GM18951 (cell line): ENCODE results near the gene ZNF326.

Experiments
- POLR2A ChIP-seq: IDR thresholded peaks from 4 replicates; pipeline ENCODE4 v1.6.1; 2011; ENCODE audit warnings: mild to moderate bottlenecking; ENCODE audit not compliant: insufficient read length, insufficient read depth; ENCODE audit errors: extremely low read depth
- in situ Hi-C: fragments of 300-500 bp; cut with MboI; formaldehyde crosslinking; loops from one replicate; pipeline ENCODE4 v1.12.0; 2022; ENCODE audit warnings: low sequenced_read_pairs, mixed read lengths, inconsistent platforms; ENCODE audit not compliant: unreplicated experiment

ZNF326 gene

DNA sequence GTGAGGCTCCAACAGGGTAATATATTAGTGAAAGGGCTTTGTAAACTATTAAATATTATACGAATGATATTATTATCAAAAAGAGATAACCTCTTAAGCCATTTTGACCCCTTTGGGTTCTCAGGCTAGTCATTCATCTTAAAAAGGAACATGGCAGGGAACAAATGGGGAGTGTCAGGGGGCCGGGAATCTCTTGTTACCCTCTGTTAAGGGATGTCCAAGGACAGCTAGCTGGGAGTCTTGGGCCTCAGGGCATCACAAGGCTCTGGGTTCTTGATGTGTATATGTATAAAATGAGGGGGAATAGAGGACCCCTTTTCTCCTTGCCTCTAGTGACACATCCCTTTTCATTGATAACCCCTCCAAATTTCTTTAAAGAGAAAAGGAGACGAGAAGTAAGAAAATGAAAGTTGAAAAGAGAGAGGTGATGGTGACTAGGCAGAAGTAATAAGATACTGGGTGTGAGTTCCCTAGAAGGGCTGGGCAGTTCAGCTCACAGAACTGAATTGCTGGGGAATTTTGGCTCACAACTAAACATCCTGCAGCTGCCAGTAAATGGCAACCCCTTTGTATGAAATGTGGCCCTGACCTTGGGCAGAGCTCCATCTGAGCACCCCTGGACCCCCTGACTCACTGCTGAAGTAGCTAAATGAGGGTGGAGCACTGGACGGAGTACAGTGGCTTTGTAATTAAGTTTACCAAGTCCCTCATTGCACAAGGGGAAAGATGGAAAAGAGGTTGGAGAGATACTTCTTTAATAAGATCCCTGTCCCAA lies 20.0 kb upstream of the ZNF326 start:
- in situ Hi-C loops, result loop anchor here (25.0 kb wide), 1 partner anchor 338 kb away; the partner anchor contains the start of gene LRRC8C
- TF ChIP-seq POLR2A, result no peak

DNA sequence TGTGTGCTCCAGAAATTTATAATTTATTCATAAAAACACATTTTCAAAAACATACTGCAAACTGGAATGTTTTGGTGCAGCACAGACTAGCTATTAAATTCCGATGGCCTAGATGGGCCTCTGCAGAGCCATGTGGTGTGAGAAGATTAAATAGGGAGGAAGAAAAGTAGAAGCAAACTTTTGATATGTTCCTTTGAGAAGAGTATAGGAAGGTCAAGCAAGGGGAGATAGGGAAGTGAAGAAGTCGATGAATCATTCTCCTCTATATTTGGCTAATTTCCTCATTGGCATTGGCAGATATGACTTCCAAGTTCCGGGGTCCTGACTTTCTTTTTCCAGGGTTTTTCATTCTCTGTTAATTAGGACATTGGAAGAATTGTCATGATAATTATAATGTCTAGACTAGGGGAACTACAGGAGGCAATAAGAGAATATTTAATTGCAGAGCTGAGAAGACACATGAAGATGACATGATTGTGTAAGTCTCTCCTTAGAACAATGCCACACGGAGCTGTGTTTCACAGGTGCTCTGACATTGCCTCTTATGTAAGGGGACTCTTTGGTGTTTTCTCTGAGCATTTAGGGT lies 19.3 kb upstream of the ZNF326 start:
- TF ChIP-seq POLR2A, result no peak
- in situ Hi-C loops, result loop anchor here (25.0 kb wide), 1 partner anchor 338 kb away; the partner anchor contains the start of gene LRRC8C

DNA sequence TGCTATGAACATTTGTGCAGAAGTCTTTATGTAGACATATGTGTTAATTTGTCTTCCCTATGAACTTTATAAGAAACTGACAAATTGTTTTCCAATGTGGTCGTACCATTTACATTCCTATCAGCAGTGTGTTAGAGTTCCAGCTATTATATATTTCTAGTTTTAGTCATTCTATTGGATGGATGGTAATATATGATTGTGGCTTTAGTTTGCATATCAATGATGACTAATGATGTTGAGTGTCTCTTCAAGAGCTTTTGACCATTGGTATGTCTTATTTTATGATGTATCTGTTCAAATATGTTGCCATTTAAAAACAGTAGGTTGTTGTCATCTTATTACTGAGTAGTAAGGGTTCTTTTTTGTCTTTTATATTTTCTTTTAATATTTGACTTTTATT lies 16.2 kb upstream of the ZNF326 start:
- in situ Hi-C loops, result loop anchor here (25.0 kb wide), 1 partner anchor 341 kb away; the partner anchor contains the start of gene LRRC8C
- TF ChIP-seq POLR2A, result no peak

GRCh38 chr1:89980605-89981004 lies 14.3 kb upstream of the ZNF326 start:
- no peak for TF ChIP-seq POLR2A
- in situ Hi-C loops, result loop anchor here (25.0 kb wide), 1 partner anchor 343 kb away; the partner anchor contains the start of gene LRRC8C

DNA sequence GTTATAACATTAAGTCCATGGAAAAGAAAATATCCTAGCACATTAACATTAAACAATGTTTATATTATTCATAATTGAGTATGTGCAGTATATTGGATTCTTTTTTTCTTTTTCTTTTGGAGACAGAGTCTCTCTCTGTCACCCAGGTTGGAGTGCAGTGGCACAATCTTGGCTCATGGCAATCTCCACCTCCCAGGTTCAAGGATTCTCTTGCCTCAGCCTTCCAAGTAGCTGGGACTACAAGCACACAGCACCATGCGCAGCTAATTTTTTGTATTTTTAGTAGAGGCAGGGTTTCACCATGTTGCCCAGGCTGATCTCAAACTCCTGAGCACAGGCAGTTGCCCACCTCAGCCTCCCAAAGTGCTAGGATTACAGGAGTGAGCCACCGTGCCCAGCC lies 12.1 kb upstream of the ZNF326 start:
- in situ Hi-C loops, result loop anchor here (25.0 kb wide), 1 partner anchor 346 kb away; the partner anchor contains the start of gene LRRC8C

GRCh38 chr1:89984564-89985116 lies 10.3 kb upstream of the ZNF326 start:
- in situ Hi-C loops, result loop anchor here (25.0 kb wide), 1 partner anchor 347 kb away; the partner anchor contains the start of gene LRRC8C

DNA sequence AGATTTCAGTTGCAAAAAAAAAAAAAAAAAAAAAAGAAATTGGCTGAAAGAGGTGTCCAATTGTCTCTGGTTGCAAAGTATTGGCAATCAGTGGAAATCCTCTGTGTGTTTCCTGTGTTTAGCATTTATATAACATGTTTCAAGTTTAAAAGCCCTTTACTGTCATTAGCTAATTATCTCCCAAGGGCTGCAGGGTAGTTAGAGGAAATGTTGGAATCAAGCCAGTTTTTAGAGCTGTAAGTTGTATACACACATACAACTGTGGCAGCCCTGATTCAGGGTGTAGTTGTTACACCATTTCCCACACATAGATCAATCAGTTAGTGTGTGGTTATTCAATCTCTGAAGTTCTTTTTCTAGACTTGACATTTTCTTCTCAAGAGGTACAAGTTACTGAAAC lies 8.9 kb upstream of the ZNF326 start:
- TF ChIP-seq POLR2A, result no peak
- in situ Hi-C loops, result loop anchor here (25.0 kb wide), 1 partner anchor 349 kb away; the partner anchor contains the start of gene LRRC8C

DNA sequence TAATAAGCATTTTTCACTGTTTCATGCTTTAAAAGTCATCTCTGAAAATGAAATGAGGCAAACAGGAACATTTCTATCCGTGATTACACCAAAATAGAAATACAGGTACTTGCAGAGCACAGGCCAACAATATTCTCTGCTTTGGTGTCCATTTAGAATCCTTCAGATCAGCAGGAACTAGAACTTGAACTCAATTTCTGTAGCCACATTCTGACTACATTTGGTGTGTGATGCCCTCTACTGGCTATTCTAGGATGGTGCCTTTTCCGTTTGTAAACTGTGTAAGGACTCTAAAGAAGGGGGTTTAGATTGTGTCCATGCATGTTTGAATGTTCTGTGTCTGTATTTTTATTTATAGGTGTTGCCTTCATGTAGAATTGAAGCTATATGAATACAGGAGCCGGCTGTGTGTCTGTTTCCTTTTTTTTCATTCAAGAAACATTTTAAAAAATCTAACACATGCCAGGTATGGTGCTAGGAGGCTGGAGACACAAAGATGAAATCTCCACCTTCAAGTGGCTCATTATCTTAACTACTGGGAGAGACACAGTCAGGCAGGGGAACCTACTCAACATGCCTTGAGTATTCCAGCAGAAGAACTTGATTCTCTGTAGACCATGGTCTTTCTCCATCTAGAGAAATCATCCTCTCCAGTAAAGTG lies 7.6 kb upstream of the ZNF326 start:
- in situ Hi-C loops, result loop anchor here (25.0 kb wide), 1 partner anchor 350 kb away; the partner anchor contains the start of gene LRRC8C

DNA sequence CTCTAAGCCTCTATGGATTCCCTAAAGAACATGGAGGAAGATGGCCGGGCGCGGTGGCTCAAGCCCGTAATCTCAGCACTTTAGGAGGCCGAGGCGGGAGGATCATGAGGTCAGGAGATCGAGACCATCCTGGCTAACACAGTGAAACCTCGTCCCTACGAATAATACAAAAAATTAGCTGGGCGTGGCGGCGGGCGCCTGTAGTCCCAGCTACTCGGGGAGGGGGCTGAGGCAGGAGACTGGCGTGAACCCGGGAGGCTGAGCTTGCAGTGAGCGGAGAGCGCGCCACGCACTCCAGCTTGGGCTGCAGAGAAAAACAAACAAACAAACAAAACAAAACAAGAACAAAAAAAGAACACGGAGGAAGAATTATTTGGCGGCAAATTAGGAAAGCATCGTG lies 5.8 kb upstream of the ZNF326 start:
- no peak for TF ChIP-seq POLR2A
- in situ Hi-C loops, result loop anchor here (25.0 kb wide), 1 partner anchor 352 kb away; the partner anchor contains the start of gene LRRC8C

More for the DNA sequence above, 7.6 kb upstream of the ZNF326 start:
- TF ChIP-seq POLR2A, result no peak

- in situ Hi-C loops, result loop anchor here (5.0 to 25.0 kb wide), 2 partner anchors 187 to 352 kb away; partner anchors contain the start of gene LRRC8C
- no peak for TF ChIP-seq POLR2A
Measured at GRCh38 chr1:89989799-89990198, 5.1 kb upstream of the ZNF326 start.

DNA sequence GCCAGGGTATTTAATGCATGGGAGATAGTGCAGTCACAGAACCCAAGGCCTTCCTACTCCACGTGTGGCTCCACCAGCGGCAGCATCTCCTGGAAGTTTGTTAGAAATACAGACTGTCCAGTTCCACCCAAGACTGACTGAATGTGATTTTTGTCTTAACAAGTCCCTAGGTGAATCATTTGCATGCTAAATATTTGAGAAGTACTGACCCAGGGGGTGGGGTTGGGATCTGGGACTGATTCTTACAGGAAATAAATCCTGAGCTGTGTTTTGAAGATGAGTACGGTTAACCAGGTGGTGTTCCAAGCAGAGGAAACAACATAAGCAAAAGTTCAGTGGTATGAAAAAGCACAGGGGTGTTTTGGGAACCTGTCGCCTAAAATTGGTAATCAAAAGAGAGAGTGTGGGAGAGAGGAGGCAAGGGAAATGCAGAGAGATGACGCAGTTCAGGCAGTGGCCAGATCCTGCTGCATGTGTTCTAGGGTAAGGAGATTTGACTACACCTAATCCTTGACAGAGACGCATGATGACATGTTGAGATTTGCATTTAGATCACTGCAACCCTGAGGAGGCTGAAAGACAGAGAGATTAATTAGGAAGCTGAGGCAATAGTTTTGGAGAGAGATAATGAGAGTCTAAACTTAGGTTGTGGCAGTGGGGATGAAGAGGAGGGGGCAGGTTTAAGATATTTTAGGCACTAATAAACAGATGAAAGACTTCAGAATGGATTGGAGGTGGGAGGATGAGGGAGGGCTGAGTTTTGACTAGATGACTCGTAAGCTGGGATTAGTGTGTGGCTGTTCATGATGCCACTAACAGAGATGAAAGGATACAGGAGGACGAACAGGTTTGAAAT lies 3.7 kb upstream of the ZNF326 start:
- no peak for TF ChIP-seq POLR2A
- in situ Hi-C loops, result loop anchor here (5.0 to 25.0 kb wide), 2 partner anchors 189 to 354 kb away; partner anchors contain the start of gene LRRC8C

DNA sequence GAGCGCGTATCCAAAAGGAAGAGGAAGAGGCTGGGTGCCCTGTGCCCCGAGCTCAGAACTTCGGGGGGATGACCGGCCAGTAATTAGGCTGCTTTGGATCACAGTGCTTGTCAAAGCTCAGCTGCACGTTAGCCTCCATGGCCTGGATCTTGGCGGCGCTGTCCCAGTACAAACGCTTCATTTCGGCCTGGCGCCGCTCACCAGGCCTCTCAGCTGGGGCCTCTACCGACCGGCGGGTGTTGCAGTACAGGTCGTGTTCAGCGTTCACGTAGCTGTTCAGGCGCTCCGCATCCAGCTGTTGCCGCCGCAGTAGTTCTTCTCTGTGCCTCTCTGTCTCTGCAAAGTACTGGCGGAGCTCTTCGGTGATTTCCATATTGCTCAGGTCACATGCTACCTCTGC lies 1.4 kb upstream of the ZNF326 start:
- in situ Hi-C loops, result loop anchor here (5.0 to 25.0 kb wide), 2 partner anchors 191 to 356 kb away; partner anchors contain the start of gene LRRC8C
- no peak for TF ChIP-seq POLR2A
